ENCODE data around the gene SRCAP.

SRCAP gene

GRCh38 chr16:30710971-30711370 is 12.0 kb downstream of the SRCAP start:
- H3K36me3 ChIP-seq (ENCODE audit: insufficient read depth, low read length): peaks cover 88% of the 10 kb centered on the region
- no peak overlapping the region for H3K27ac ChIP-seq (ENCODE audit: low read depth, low read length)
- no peaks in the 10 kb centered on the region for H3K4me1 ChIP-seq (ENCODE audit: insufficient read depth, low read length)
- H3K9ac ChIP-seq (ENCODE audit: low read length): no peak overlapping the region
- no peak overlapping the region for H3K4me3 ChIP-seq (ENCODE audit: low read depth in 1 of 2, low read length in 2 of 2)
- no peaks in the 10 kb centered on the region for H3K27me3 ChIP-seq (ENCODE audit: control insufficient read depth in 1 of 2, insufficient read depth in 2 of 2, low read length in 2 of 2)
- no peaks in the 10 kb centered on the region for H3K9me3 ChIP-seq (ENCODE audit: low read length)

DNA sequence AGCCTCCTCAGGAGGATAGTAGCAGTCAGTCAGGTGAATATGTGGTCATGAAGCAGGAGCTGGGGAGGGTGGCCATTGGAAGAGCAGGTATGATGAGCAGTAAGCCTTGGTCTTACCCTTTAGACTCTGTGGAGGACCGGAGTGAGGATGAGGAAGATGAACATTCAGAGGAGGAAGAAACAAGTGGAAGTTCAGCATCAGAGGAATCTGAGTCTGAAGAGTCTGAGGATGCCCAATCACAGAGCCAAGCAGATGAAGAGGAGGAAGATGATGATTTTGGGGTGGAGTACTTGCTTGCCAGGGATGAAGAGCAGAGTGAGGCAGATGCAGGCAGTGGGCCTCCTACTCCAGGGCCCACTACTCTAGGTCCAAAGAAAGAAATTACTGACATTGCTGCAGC is 12.7 kb downstream of the SRCAP start:
- H3K4me3 ChIP-seq (ENCODE audit: low read depth in 1 of 2, low read length in 2 of 2): no peak overlapping the region
- peaks cover 88% of the 10 kb centered on the region for H3K36me3 ChIP-seq (ENCODE audit: insufficient read depth, low read length)
- no peak overlapping the region for H3K27ac ChIP-seq (ENCODE audit: low read depth, low read length)
- H3K9ac ChIP-seq (ENCODE audit: low read length): no peak overlapping the region
- H3K27me3 ChIP-seq (ENCODE audit: control insufficient read depth in 1 of 2, insufficient read depth in 2 of 2, low read length in 2 of 2): no peaks in the 10 kb centered on the region
- no peaks in the 10 kb centered on the region for H3K9me3 ChIP-seq (ENCODE audit: low read length)
- H3K4me1 ChIP-seq (ENCODE audit: insufficient read depth, low read length): no peaks in the 10 kb centered on the region

DNA sequence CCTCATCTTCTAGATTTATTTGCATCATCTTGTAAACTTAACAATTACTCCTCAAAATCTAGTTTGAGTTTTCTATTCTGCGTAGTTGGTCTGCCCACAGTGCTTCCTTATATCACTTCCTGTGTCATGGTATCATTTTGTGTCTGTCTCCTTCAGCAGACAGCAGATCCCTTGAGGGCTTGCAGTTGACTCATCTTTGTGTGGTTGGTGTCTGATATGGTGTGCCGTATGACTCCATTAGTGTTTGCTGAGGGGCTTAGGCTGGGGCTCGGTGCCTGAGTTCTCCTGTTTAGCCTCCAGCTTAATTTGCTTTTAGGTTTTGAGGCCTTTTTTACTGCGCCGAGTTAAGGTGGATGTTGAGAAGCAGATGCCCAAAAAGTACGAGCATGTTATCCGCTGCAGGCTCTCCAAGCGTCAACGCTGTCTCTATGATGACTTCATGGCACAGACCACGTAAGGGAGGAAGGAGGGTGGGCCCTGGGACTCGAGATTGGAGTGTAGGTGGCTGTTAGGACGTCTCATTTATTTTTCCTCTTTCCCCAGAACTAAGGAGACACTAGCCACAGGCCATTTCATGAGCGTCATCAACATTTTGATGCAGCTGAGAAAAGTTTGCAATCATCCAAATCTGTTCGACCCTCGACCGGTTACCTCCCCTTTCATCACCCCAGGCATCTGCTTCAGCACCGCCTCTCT is 16.9 kb downstream of the SRCAP start:
- peaks cover 72% of the 10 kb centered on the region for H3K36me3 ChIP-seq (ENCODE audit: insufficient read depth, low read length)
- H3K4me3 ChIP-seq (ENCODE audit: low read depth in 1 of 2, low read length in 2 of 2): no peak overlapping the region
- H3K9me3 ChIP-seq (ENCODE audit: low read length): no peaks in the 10 kb centered on the region
- no peak overlapping the region for H3K9ac ChIP-seq (ENCODE audit: low read length)
- H3K4me1 ChIP-seq (ENCODE audit: insufficient read depth, low read length): no peaks in the 10 kb centered on the region
- no peaks in the 10 kb centered on the region for H3K27me3 ChIP-seq (ENCODE audit: control insufficient read depth in 1 of 2, insufficient read depth in 2 of 2, low read length in 2 of 2)
- H3K27ac ChIP-seq (ENCODE audit: low read depth, low read length): no peak overlapping the region

- no peak overlapping the region for H3K9ac ChIP-seq (ENCODE audit: low read length)
- H3K36me3 ChIP-seq (ENCODE audit: insufficient read depth, low read length): peaks cover 80% of the 10 kb centered on the region
- no peaks in the 10 kb centered on the region for H3K27me3 ChIP-seq (ENCODE audit: control insufficient read depth in 1 of 2, insufficient read depth in 2 of 2, low read length in 2 of 2)
- H3K4me1 ChIP-seq (ENCODE audit: insufficient read depth, low read length): no peaks in the 10 kb centered on the region
- H3K4me3 ChIP-seq (ENCODE audit: low read depth in 1 of 2, low read length in 2 of 2): no peak overlapping the region
- no peaks in the 10 kb centered on the region for H3K9me3 ChIP-seq (ENCODE audit: low read length)
- H3K27ac ChIP-seq (ENCODE audit: low read depth, low read length): no peak overlapping the region
Observed at GRCh38 chr16:30720086-30720485, 21.1 kb downstream of the SRCAP start.

DNA sequence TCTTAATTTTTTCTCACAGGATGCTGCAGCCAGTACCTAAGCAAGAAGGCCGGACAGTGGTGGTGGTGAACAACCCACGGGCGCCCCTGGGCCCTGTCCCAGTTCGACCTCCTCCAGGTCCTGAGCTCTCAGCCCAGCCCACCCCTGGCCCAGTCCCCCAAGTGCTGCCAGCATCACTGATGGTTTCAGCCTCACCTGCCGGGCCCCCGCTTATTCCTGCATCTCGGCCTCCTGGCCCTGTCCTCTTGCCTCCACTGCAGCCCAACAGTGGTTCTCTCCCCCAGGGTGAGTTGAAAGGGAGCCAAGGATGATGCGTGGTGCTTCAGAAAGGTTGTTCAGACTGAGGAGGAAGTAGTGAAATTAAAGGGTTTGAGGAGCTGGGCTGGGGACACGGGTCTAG is 21.7 kb downstream of the SRCAP start:
- H3K4me1 ChIP-seq (ENCODE audit: insufficient read depth, low read length): no peaks in the 10 kb centered on the region
- H3K36me3 ChIP-seq (ENCODE audit: insufficient read depth, low read length): peaks cover 81% of the 10 kb centered on the region
- no peak overlapping the region for H3K9ac ChIP-seq (ENCODE audit: low read length)
- H3K4me3 ChIP-seq (ENCODE audit: low read depth in 1 of 2, low read length in 2 of 2): no peak overlapping the region
- H3K27ac ChIP-seq (ENCODE audit: low read depth, low read length): no peak overlapping the region
- H3K27me3 ChIP-seq (ENCODE audit: control insufficient read depth in 1 of 2, insufficient read depth in 2 of 2, low read length in 2 of 2): no peaks in the 10 kb centered on the region
- H3K9me3 ChIP-seq (ENCODE audit: low read length): no peaks in the 10 kb centered on the region

DNA sequence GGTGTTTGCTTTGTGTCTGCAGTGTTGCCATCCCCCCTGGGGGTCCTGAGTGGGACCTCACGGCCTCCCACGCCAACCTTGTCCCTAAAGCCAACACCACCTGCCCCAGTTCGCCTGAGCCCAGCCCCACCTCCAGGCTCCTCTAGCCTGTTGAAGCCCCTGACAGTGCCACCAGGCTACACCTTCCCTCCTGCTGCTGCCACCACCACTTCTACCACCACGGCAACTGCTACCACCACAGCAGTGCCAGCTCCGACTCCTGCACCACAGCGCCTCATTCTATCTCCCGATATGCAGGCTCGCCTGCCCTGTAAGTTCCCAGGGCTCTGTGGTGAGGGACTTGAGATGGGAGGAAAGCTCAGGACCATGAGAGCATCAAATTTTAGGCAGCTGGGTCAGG is 22.2 kb downstream of the SRCAP start:
- no peaks in the 10 kb centered on the region for H3K27me3 ChIP-seq (ENCODE audit: control insufficient read depth in 1 of 2, insufficient read depth in 2 of 2, low read length in 2 of 2)
- no peaks in the 10 kb centered on the region for H3K9me3 ChIP-seq (ENCODE audit: low read length)
- H3K36me3 ChIP-seq (ENCODE audit: insufficient read depth, low read length): peaks cover 81% of the 10 kb centered on the region
- H3K4me1 ChIP-seq (ENCODE audit: insufficient read depth, low read length): no peaks in the 10 kb centered on the region
- no peak overlapping the region for H3K9ac ChIP-seq (ENCODE audit: low read length)
- no peak overlapping the region for H3K4me3 ChIP-seq (ENCODE audit: low read depth in 1 of 2, low read length in 2 of 2)
- no peak overlapping the region for H3K27ac ChIP-seq (ENCODE audit: low read depth, low read length)

- Histone ChIP-seq H3K4me3 (ENCODE audit: low read depth in 1 of 2, low read length in 2 of 2) (no peak overlapping the region), H3K9me3 (ENCODE audit: low read length) (no peaks in the 10 kb centered on the region), H3K27ac (ENCODE audit: low read depth, low read length) (no peak overlapping the region), H3K36me3 (ENCODE audit: insufficient read depth, low read length) (peaks cover 78% of the 10 kb centered on the region), H3K9ac (ENCODE audit: low read length) (no peak overlapping the region), H3K4me1 (ENCODE audit: insufficient read depth, low read length) (no peaks in the 10 kb centered on the region), H3K27me3 (ENCODE audit: control insufficient read depth in 1 of 2, insufficient read depth in 2 of 2, low read length in 2 of 2) (no peaks in the 10 kb centered on the region)
Observed at GRCh38 chr16:30721606-30722005, 22.6 kb downstream of the SRCAP start.

DNA sequence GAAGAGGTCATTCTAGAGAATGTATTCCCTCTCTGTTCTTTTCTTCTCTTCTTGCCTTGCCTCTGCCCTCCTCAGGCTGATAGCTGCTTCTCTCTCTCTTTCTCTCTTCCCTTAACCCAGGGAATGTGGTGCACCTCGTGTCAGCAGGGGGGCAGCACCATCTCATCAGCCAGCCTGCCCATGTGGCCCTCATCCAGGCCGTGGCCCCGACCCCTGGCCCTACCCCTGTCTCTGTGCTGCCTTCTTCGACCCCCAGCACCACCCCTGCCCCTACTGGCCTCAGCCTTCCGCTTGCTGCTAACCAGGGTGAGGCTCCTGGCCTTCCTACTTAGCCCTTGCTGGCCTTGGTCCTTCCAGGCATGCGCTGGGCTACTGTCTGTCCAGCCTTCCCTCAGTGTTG is 23.5 kb downstream of the SRCAP start:
- Histone ChIP-seq H3K4me1 (ENCODE audit: insufficient read depth, low read length) (no peaks in the 10 kb centered on the region), H3K36me3 (ENCODE audit: insufficient read depth, low read length) (peaks cover 70% of the 10 kb centered on the region), H3K27me3 (ENCODE audit: control insufficient read depth in 1 of 2, insufficient read depth in 2 of 2, low read length in 2 of 2) (no peaks in the 10 kb centered on the region), H3K4me3 (ENCODE audit: low read depth in 1 of 2, low read length in 2 of 2) (no peak overlapping the region), H3K9ac (ENCODE audit: low read length) (no peak overlapping the region), H3K9me3 (ENCODE audit: low read length) (no peaks in the 10 kb centered on the region), H3K27ac (ENCODE audit: low read depth, low read length) (no peak overlapping the region)

DNA sequence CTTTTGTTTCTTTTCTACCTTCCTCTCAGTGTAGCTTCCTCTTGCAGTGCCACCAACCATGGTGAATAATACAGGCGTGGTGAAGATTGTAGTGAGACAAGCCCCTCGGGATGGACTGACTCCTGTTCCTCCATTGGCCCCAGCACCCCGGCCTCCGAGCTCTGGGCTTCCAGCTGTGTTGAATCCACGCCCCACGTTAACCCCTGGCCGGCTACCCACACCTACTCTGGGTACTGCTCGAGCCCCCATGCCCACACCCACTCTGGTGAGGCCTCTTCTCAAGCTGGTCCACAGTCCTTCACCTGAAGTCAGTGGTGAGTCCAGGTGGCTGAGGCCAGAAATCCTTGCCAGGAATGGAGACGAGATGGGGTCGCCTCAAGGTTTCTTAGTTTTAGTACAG is 23.9 kb downstream of the SRCAP start:
- Histone ChIP-seq H3K9me3 (ENCODE audit: low read length) (no peaks in the 10 kb centered on the region), H3K27me3 (ENCODE audit: control insufficient read depth in 1 of 2, insufficient read depth in 2 of 2, low read length in 2 of 2) (no peaks in the 10 kb centered on the region), H3K27ac (ENCODE audit: low read depth, low read length) (no peak overlapping the region), H3K4me1 (ENCODE audit: insufficient read depth, low read length) (no peaks in the 10 kb centered on the region), H3K36me3 (ENCODE audit: insufficient read depth, low read length) (peaks cover 69% of the 10 kb centered on the region), H3K4me3 (ENCODE audit: low read depth in 1 of 2, low read length in 2 of 2) (no peak overlapping the region), H3K9ac (ENCODE audit: low read length) (no peak overlapping the region)

DNA sequence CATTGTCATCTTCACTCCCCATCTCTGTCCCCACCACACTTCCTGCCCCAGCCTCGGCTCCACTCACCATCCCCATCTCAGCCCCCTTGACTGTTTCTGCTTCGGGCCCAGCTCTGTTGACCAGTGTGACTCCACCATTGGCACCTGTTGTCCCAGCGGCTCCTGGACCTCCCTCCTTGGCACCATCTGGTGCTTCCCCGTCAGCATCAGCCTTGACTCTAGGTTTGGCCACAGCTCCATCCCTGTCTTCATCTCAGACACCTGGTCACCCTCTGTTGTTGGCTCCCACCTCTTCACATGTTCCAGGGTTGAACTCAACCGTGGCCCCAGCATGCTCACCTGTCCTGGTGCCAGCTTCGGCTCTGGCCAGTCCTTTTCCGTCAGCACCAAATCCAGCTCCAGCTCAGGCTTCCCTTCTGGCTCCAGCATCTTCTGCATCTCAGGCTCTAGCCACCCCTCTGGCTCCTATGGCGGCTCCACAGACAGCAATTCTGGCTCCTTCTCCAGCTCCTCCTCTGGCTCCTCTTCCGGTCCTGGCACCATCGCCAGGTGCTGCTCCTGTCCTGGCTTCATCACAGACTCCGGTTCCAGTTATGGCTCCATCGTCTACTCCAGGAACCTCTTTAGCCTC is 24.9 kb downstream of the SRCAP start:
- no peaks in the 10 kb centered on the region for H3K9me3 ChIP-seq (ENCODE audit: low read length)
- H3K27ac ChIP-seq (ENCODE audit: low read depth, low read length): no peak overlapping the region
- H3K36me3 ChIP-seq (ENCODE audit: insufficient read depth, low read length): peaks cover 76% of the 10 kb centered on the region
- H3K4me1 ChIP-seq (ENCODE audit: insufficient read depth, low read length): no peaks in the 10 kb centered on the region
- no peak overlapping the region for H3K9ac ChIP-seq (ENCODE audit: low read length)
- no peaks in the 10 kb centered on the region for H3K27me3 ChIP-seq (ENCODE audit: control insufficient read depth in 1 of 2, insufficient read depth in 2 of 2, low read length in 2 of 2)
- H3K4me3 ChIP-seq (ENCODE audit: low read depth in 1 of 2, low read length in 2 of 2): no peak overlapping the region

GRCh38 chr16:30724641-30725417 is 25.9 kb downstream of the SRCAP start:
- H3K4me3 ChIP-seq (ENCODE audit: low read depth in 1 of 2, low read length in 2 of 2): no peak overlapping the region
- no peaks in the 10 kb centered on the region for H3K4me1 ChIP-seq (ENCODE audit: insufficient read depth, low read length)
- peaks cover 82% of the 10 kb centered on the region for H3K36me3 ChIP-seq (ENCODE audit: insufficient read depth, low read length)
- H3K27me3 ChIP-seq (ENCODE audit: control insufficient read depth in 1 of 2, insufficient read depth in 2 of 2, low read length in 2 of 2): no peaks in the 10 kb centered on the region
- H3K27ac ChIP-seq (ENCODE audit: low read depth, low read length): no peak overlapping the region
- no peaks in the 10 kb centered on the region for H3K9me3 ChIP-seq (ENCODE audit: low read length)
- no peak overlapping the region for H3K9ac ChIP-seq (ENCODE audit: low read length)

Data from muscle layer of colon (tissue), 2 donors.